Measurements from ENCODE around the gene NPR2. TPM values are rescaled to one million over a fixed set of nuclear protein-coding genes. Genes with fewer than 3 reads are reported as not detected.

Gene NPR2
- total RNA-seq, 2 donors from 2014 or later: 6.7 to 11.5 TPM

- Mint-ChIP-seq H3K36me3 (ENCODE audit: insufficient read depth in 2 of 2) (peaks cover 0 to 6% of the 10 kb centered on the region in 2 donors), H3K4me1 (ENCODE audit: low read depth) (peaks cover 47% of the 10 kb centered on the region), H3K27ac (peak overlapping the region; percentile 94), H3K27me3 (ENCODE audit: low read depth) (no peaks in the 10 kb centered on the region), H3K9me3 (no peaks in the 10 kb centered on the region), H3K4me3 (peak overlapping the region; percentile 86 to 89)
- ATAC-seq (replicated peaks in 1 of 2) (peak; percentile 10 to 15), DNase-seq (peak; percentile 53)
Observed at GRCh38 chr9:35814106-35814840, 22.9 kb downstream of the NPR2 start.

- Mint-ChIP-seq H3K27ac (peak within 1 kb of the TSS; percentile 94), H3K4me1 (ENCODE audit: low read depth) (peaks cover 47% of the 10 kb centered on the region), H3K36me3 (ENCODE audit: insufficient read depth in 2 of 2) (peaks cover 0 to 6% of the 10 kb centered on the region in 2 donors), H3K9me3 (no peaks in the 10 kb centered on the region), H3K27me3 (ENCODE audit: low read depth) (no peaks in the 10 kb centered on the region), H3K4me3 (peak within 1 kb of the TSS; percentile 86 to 89)
- peak; percentile 97 to 99 for DNase-seq
- ATAC-seq (replicated peaks in 1 of 2): peak; percentile 85
Observed at GRCh38 chr9:35814841-35815543, 23.6 kb downstream of the NPR2 start, which contains the start of gene HINT2. TSS of gene HINT2 (minus strand) at chr9:35815042. CDS start at chr9:35814979, 63 bp downstream.

- Mint-ChIP-seq H3K9me3 (no peaks in the 10 kb centered on the region), H3K4me1 (ENCODE audit: low read depth) (peaks cover 35% of the 10 kb centered on the region)
Observed at GRCh38 chr9:35816708-35817107, 25.3 kb downstream of the NPR2 start.

GRCh38 chr9:35818341-35818740 lies 26.9 kb downstream of the NPR2 start:
- DNase-seq (no peak), ATAC-seq (replicated peaks in 1 of 2) (no peak)
- H3K27ac Mint-ChIP-seq: no peak overlapping the region
- H3K9me3 Mint-ChIP-seq: no peaks in the 10 kb centered on the region
- no peaks in the 10 kb centered on the region for H3K27me3 Mint-ChIP-seq (ENCODE audit: low read depth)
- H3K4me3 Mint-ChIP-seq: no peak overlapping the region
- H3K36me3 Mint-ChIP-seq (ENCODE audit: insufficient read depth in 2 of 2): peaks cover 0 to 3% of the 10 kb centered on the region in 2 donors
- peaks cover 21% of the 10 kb centered on the region for H3K4me1 Mint-ChIP-seq (ENCODE audit: low read depth)

More at GRCh38 chr9:35816708-35817107, 25.3 kb downstream of the NPR2 start:
- no peaks in the 10 kb centered on the region for H3K27me3 Mint-ChIP-seq (ENCODE audit: low read depth)
- DNase-seq (no peak), ATAC-seq (replicated peaks in 1 of 2) (no peak)
- H3K27ac Mint-ChIP-seq: no peak overlapping the region
- peaks cover 0 to 6% of the 10 kb centered on the region in 2 donors for H3K36me3 Mint-ChIP-seq (ENCODE audit: insufficient read depth in 2 of 2)
- H3K4me3 Mint-ChIP-seq: peak overlapping the region; percentile 86 to 89

- Mint-ChIP-seq H3K4me3 (no peak overlapping the region), H3K36me3 (ENCODE audit: insufficient read depth in 2 of 2) (peaks cover 0 to 3% of the 10 kb centered on the region in 2 donors), H3K27ac (no peak overlapping the region), H3K4me1 (ENCODE audit: low read depth) (peaks cover 11% of the 10 kb centered on the region), H3K27me3 (ENCODE audit: low read depth) (no peaks in the 10 kb centered on the region), H3K9me3 (no peaks in the 10 kb centered on the region)
- ATAC-seq (replicated peaks in 1 of 2): no peak
- no peak for DNase-seq
Observed at GRCh38 chr9:35820076-35820475, 28.7 kb downstream of the NPR2 start.

- Mint-ChIP-seq H3K4me1 (ENCODE audit: low read depth) (peaks cover 13% of the 10 kb centered on the region), H3K4me3 (no peak overlapping the region)
- no peak for ATAC-seq (replicated peaks in 1 of 2)
Observed at GRCh38 chr9:35822926-35823325, 31.5 kb downstream of the NPR2 start.

GRCh38 chr9:35826071-35826701 lies 34.8 kb downstream of the NPR2 start:
- Mint-ChIP-seq H3K4me1 (ENCODE audit: low read depth) (peaks cover 41% of the 10 kb centered on the region), H3K27me3 (ENCODE audit: low read depth) (peaks cover 10% of the 10 kb centered on the region), H3K36me3 (ENCODE audit: insufficient read depth in 2 of 2) (no peaks in the 10 kb centered on the region), H3K4me3 (peak overlapping the region in 1 of 2 donors; percentile 7), H3K27ac (no peak overlapping the region), H3K9me3 (no peaks in the 10 kb centered on the region)
- peak; percentile 31 to 38 for DNase-seq
- peak; percentile 35 to 41 for ATAC-seq (replicated peaks in 1 of 2)

More at GRCh38 chr9:35822926-35823325, 31.5 kb downstream of the NPR2 start:
- Mint-ChIP-seq H3K27ac (no peak overlapping the region), H3K36me3 (ENCODE audit: insufficient read depth in 2 of 2) (no peaks in the 10 kb centered on the region), H3K27me3 (ENCODE audit: low read depth) (peaks cover 10% of the 10 kb centered on the region), H3K9me3 (no peaks in the 10 kb centered on the region)
- no peak for DNase-seq

- ATAC-seq (replicated peaks in 1 of 2) (no peak), DNase-seq (no peak)
- H3K27ac Mint-ChIP-seq: no peak overlapping the region
- H3K36me3 Mint-ChIP-seq (ENCODE audit: insufficient read depth in 2 of 2): no peaks in the 10 kb centered on the region
- peak overlapping the region; percentile 1 to 99 for H3K4me3 Mint-ChIP-seq
- H3K27me3 Mint-ChIP-seq (ENCODE audit: low read depth): peaks cover 10% of the 10 kb centered on the region
- H3K4me1 Mint-ChIP-seq (ENCODE audit: low read depth): peaks cover 43% of the 10 kb centered on the region
- H3K9me3 Mint-ChIP-seq: no peaks in the 10 kb centered on the region
Observed at GRCh38 chr9:35827486-35827885, 36.1 kb downstream of the NPR2 start.

- peaks cover 43% of the 10 kb centered on the region for H3K4me1 Mint-ChIP-seq (ENCODE audit: low read depth)
- H3K4me3 Mint-ChIP-seq: peak within 1 kb of the TSS; percentile 92 to 99
- DNase-seq (peak in 1 of 2 donors; percentile 42), ATAC-seq (replicated peaks in 1 of 2) (peak in 1 of 2 donors; percentile 17)
- no peaks in the 10 kb centered on the region for H3K36me3 Mint-ChIP-seq (ENCODE audit: insufficient read depth in 2 of 2)
- peaks cover 10% of the 10 kb centered on the region for H3K27me3 Mint-ChIP-seq (ENCODE audit: low read depth)
- peak within 1 kb of the TSS; percentile 45 for H3K27ac Mint-ChIP-seq
- no peaks in the 10 kb centered on the region for H3K9me3 Mint-ChIP-seq
Observed at GRCh38 chr9:35828716-35829083, 37.3 kb downstream of the NPR2 start, which contains the start of gene FAM221B. TSS of gene FAM221B (minus strand) at chr9:35828732. CDS start at chr9:35826161, 2,571 bp downstream.

- Mint-ChIP-seq H3K4me3 (peak within 1 kb of the TSS; percentile 92 to 99), H3K36me3 (ENCODE audit: insufficient read depth in 2 of 2) (no peaks in the 10 kb centered on the region), H3K9me3 (no peaks in the 10 kb centered on the region), H3K4me1 (ENCODE audit: low read depth) (peaks cover 43% of the 10 kb centered on the region), H3K27ac (peak within 1 kb of the TSS; percentile 45), H3K27me3 (ENCODE audit: low read depth) (peaks cover 10% of the 10 kb centered on the region)
- DNase-seq (peak; percentile 93 to 94), ATAC-seq (replicated peaks in 1 of 2) (peak; percentile 93)
Observed at GRCh38 chr9:35829084-35829763, 37.8 kb downstream of the NPR2 start, which contains the start of gene TMEM8B. TSS of gene TMEM8B (plus strand) at chr9:35829228. CDS start at chr9:35829448, 220 bp downstream.

GRCh38 chr9:35829764-35830096 lies 38.3 kb downstream of the NPR2 start:
- Mint-ChIP-seq H3K27ac (no peak overlapping the region), H3K4me1 (ENCODE audit: low read depth) (peaks cover 47% of the 10 kb centered on the region), H3K4me3 (peak overlapping the region; percentile 74 to 89), H3K9me3 (no peaks in the 10 kb centered on the region), H3K27me3 (ENCODE audit: low read depth) (peaks cover 10% of the 10 kb centered on the region), H3K36me3 (ENCODE audit: insufficient read depth in 2 of 2) (no peaks in the 10 kb centered on the region)
- ATAC-seq (replicated peaks in 1 of 2): no peak
- DNase-seq: no peak

GRCh38 chr9:35831040-35831439 lies 39.6 kb downstream of the NPR2 start:
- Mint-ChIP-seq H3K9me3 (no peaks in the 10 kb centered on the region), H3K4me1 (ENCODE audit: low read depth) (peaks cover 40% of the 10 kb centered on the region), H3K27me3 (ENCODE audit: low read depth) (peaks cover 10% of the 10 kb centered on the region), H3K36me3 (ENCODE audit: insufficient read depth in 2 of 2) (no peaks in the 10 kb centered on the region), H3K4me3 (no peak overlapping the region), H3K27ac (no peak overlapping the region)
- no peak for DNase-seq
- ATAC-seq (replicated peaks in 1 of 2): no peak
